HG03039 (cell line): ENCODE data around the gene U2SURP.
"Not testable (repeated sequence)": the region's sequence is repeated elsewhere in the genome, so short reads cannot be mapped to it uniquely, and the experiment has no call there.

Source experiments
- ATAC-seq: cut with Tn5 transposase; IDR thresholded peaks from one replicate; pipeline ENCODE4 v1.9.1; 2021; ENCODE audit warnings: mild to moderate bottlenecking, moderate library complexity; ENCODE audit not compliant: unreplicated experiment

Gene U2SURP

GRCh38 chr3:143010024-143010423, 8.7 kb downstream of the U2SURP start:
- no peak for ATAC-seq

GRCh38 chr3:143011705-143012104, 10.3 kb downstream of the U2SURP start:
- ATAC-seq = no peak

- no peak for ATAC-seq
Observed at GRCh38 chr3:143014921-143015320, 13.6 kb downstream of the U2SURP start.

- no peak for ATAC-seq
Observed at GRCh38 chr3:143016321-143016972, 15.1 kb downstream of the U2SURP start.

GRCh38 chr3:143024351-143024960, 23.1 kb downstream of the U2SURP start:
- ATAC-seq = no peak

- ATAC-seq = no peak
Observed at GRCh38 chr3:143031327-143031726, 30.0 kb downstream of the U2SURP start.

- ATAC-seq = not testable (repeated sequence)
Observed at GRCh38 chr3:143031796-143032387, 30.5 kb downstream of the U2SURP start.

- ATAC-seq = no peak
Observed at GRCh38 chr3:143035466-143036211, 34.3 kb downstream of the U2SURP start.

GRCh38 chr3:143036557-143036956, 35.2 kb downstream of the U2SURP start:
- ATAC-seq = no peak

- ATAC-seq = no peak
Observed at GRCh38 chr3:143037867-143038266, 36.5 kb downstream of the U2SURP start.

- no peak for ATAC-seq
Observed at GRCh38 chr3:143040261-143040879, 39.0 kb downstream of the U2SURP start.

GRCh38 chr3:143041903-143042302, 40.5 kb downstream of the U2SURP start:
- ATAC-seq = no peak

GRCh38 chr3:143045639-143046038, 44.3 kb downstream of the U2SURP start:
- ATAC-seq = no peak

- not testable (repeated sequence) for ATAC-seq
Observed at GRCh38 chr3:143046075-143046474, 44.7 kb downstream of the U2SURP start.

- ATAC-seq = no peak
Observed at GRCh38 chr3:143054011-143054410, 52.6 kb downstream of the U2SURP start.

- ATAC-seq = no peak
Observed at GRCh38 chr3:143056372-143056771, 55.0 kb downstream of the U2SURP start.

GRCh38 chr3:143060906-143061305, 59.5 kb downstream of the U2SURP start:
- ATAC-seq = peak; percentile 99

GRCh38 chr3:143063018-143063417, 61.6 kb downstream of the U2SURP start:
- ATAC-seq = no peak

GRCh38 chr3:143064777-143065176, 63.4 kb downstream of the U2SURP start:
- ATAC-seq = no peak

GRCh38 chr3:143065364-143065763, 64.0 kb downstream of the U2SURP start:
- ATAC-seq = no peak

GRCh38 chr3:143066033-143066432, 64.7 kb downstream of the U2SURP start:
- ATAC-seq = no peak
